GM12873 (cell line): Measurements from ENCODE around the gene ZBTB7B.
A peak's percentile ranks its signal among the peaks of the same experiment; 100 is the strongest.

ENCODE experiments used
- TF ChIP-seq, protein P1 (sequence below): IDR thresholded peaks from 2 replicates; pipeline ENCODE4 v1.5.1; 2012; ENCODE audit warnings: low read depth, mild to moderate bottlenecking, moderate library complexity, low read length, control low read depth; ENCODE audit not compliant: insufficient read depth; ENCODE audit errors: missing control alignments

The ZBTB7B gene

GRCh38 chr1:155053531-155054105, 51.0 kb downstream of the ZBTB7B start:
- TF ChIP-seq, protein P1, sequence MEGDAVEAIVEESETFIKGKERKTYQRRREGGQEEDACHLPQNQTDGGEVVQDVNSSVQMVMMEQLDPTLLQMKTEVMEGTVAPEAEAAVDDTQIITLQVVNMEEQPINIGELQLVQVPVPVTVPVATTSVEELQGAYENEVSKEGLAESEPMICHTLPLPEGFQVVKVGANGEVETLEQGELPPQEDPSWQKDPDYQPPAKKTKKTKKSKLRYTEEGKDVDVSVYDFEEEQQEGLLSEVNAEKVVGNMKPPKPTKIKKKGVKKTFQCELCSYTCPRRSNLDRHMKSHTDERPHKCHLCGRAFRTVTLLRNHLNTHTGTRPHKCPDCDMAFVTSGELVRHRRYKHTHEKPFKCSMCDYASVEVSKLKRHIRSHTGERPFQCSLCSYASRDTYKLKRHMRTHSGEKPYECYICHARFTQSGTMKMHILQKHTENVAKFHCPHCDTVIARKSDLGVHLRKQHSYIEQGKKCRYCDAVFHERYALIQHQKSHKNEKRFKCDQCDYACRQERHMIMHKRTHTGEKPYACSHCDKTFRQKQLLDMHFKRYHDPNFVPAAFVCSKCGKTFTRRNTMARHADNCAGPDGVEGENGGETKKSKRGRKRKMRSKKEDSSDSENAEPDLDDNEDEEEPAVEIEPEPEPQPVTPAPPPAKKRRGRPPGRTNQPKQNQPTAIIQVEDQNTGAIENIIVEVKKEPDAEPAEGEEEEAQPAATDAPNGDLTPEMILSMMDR = no peak

DNA sequence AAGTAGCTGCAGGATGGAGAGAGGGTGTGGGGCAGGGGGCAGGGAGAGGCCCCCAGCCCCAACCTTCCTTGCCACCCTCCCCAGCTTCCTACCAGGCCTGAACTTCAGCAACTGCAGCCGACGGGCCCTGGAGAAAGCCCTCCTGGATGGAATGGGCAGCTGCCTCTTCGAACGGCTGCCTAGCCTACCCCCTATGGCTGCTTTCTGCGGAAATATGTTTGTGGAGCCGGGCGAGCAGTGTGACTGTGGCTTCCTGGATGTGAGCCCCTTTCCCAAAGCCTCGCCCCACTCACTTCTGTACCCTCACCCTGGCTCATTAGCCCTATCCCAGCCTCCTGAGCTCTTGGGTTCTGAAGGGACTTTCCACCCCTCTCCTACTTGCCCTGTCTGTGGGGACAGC, 54.5 kb downstream of the ZBTB7B start:
- TF ChIP-seq, protein P1 = no peak

- TF ChIP-seq, protein P1 = no peak
Measured at GRCh38 chr1:155057788-155058211, 55.2 kb downstream of the ZBTB7B start.

GRCh38 chr1:155060736-155061135, 58.1 kb downstream of the ZBTB7B start:
- TF ChIP-seq, protein P1 = no peak

DNA sequence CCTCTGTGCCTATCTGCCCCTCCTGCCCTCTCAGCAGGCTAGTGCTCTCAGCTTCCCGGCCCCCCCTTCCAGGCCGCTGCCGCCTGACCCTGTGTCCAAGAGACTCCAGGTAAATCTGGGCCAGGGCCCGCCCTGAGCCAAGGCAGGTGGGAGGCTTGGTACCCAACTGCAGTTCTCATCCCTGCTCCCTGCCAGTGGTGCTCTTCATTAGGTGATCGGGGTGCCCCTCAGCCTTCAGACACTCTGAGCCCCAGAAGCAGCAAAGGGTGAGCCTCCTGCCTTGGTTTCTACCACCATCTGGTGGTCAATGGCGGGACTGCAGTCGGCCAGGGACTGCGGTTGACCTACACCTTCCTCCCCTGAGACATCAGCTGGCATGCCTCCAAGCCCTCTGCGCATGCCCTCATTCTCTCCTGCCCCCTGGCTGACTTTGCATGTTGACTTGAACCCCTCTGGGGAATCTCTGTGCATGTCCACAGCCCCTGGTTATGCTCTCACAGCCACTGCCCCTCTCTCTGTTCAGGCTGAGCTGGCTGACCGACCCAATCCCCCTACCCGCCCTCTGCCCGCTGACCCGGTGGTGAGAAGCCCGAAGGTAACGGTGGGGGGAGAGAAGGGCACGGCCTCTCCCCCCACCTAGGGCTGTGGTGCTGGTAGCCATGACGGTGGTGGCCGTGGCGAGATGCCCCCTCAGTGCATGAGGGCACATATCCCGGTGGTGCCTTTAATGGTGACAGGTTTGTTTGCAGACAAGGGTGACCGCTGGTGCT, 59.0 kb downstream of the ZBTB7B start:
- TF ChIP-seq, protein P1 = peak; percentile 100

- TF ChIP-seq, protein P1 = peak; percentile 33
Measured at GRCh38 chr1:155062151-155062686, 59.6 kb downstream of the ZBTB7B start.

DNA sequence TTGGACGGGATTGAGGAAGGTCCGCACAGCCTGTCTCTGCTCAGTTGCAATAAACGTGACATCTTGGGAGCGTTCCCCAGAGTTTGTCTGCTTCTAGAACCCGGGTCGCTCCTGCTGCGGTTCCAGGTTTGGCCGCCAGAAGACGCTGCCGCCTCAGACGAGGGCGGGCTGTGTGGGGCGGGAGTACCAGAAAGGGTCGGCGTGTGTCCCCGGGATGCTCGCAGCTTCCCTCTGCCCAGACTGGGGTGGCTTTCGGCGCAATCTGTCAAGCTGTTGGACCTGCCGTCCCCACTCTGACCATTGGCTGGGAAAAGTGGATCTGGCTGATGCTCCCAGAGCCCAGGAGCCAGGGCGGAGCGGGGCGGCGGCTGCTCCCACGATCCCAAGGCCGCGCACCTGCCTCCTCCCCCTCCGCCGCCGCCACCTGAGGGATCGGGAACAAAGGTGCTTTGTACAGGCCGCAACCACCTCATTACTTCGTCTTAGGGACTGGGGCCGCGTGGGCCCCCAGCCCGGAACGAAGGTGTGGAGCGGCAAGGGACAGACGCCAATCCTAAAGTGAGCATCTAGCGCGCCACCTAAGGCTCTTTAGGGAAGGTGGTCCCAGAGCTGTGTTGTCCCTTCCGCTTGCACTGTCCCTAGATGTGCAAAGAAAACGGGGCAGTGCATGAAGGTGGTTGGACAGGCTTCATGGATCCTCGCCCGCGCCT, 60.3 kb downstream of the ZBTB7B start:
- TF ChIP-seq, protein P1 = peak; percentile 94
